Mononuclear cell (primary cell): ENCODE measurements around the gene PLEKHH3. TPM values are rescaled to one million over a fixed set of nuclear protein-coding genes. Genes with fewer than 3 reads are reported as not detected.

ENCODE experiments used
- H3K27me3 ChIP-seq: 2 replicates; pipeline ENCODE4 v1.6.0; 2011; ENCODE audit warnings: low read length, control low read depth; ENCODE audit not compliant: insufficient read depth
- H3K4me1 ChIP-seq: 2 replicates; pipeline ENCODE4 v1.5.1; 2011; ENCODE audit warnings: mild to moderate bottlenecking, low read length, control low read depth; ENCODE audit not compliant: insufficient read depth
- H3K4me3 ChIP-seq: 2 replicates; pipeline ENCODE4 v1.5.1; 2011; ENCODE audit warnings: mild to moderate bottlenecking, low read length, moderate library complexity
- H3K9me3 ChIP-seq: 2 replicates; pipeline ENCODE4 v1.5.1; 2011; ENCODE audit warnings: low read depth, mild to moderate bottlenecking, control low read depth, low read length
- total RNA-seq: library from RNA; depleted of rRNA; stranded (reverse); fragments of >200 nt; gene quantifications from one replicate; pipeline ENCODE4 v1.2.3, GENCODE V29; 2012

Gene PLEKHH3
- total RNA-seq, 1 donor = 0.52 TPM

GRCh38 chr17:42697108-42697811 lies 20.5 kb upstream of the PLEKHH3 start:
- Histone ChIP-seq H3K4me1 (no peaks in the 10 kb centered on the region), H3K27me3 (no peaks in the 10 kb centered on the region), H3K9me3 (no peaks in the 10 kb centered on the region), H3K4me3 (no peak overlapping the region)

GRCh38 chr17:42695500-42695899 lies 18.7 kb upstream of the PLEKHH3 start:
- no peaks in the 10 kb centered on the region for H3K9me3 ChIP-seq

GRCh38 chr17:42694524-42694923 lies 17.7 kb upstream of the PLEKHH3 start:
- Histone ChIP-seq H3K27me3 (no peaks in the 10 kb centered on the region), H3K4me3 (no peak overlapping the region), H3K9me3 (no peaks in the 10 kb centered on the region), H3K4me1 (no peaks in the 10 kb centered on the region)

More at GRCh38 chr17:42695500-42695899, 18.7 kb upstream of the PLEKHH3 start:
- Histone ChIP-seq H3K4me1 (no peaks in the 10 kb centered on the region), H3K4me3 (no peak overlapping the region), H3K27me3 (no peaks in the 10 kb centered on the region)

- Histone ChIP-seq H3K27me3 (no peaks in the 10 kb centered on the region), H3K9me3 (no peaks in the 10 kb centered on the region), H3K4me1 (no peaks in the 10 kb centered on the region), H3K4me3 (no peak overlapping the region)
These were observed 15.7 kb upstream of the PLEKHH3 start for GRCh38 chr17:42692489-42692888.

GRCh38 chr17:42691021-42691545 lies 14.3 kb upstream of the PLEKHH3 start:
- Histone ChIP-seq H3K4me3 (no peak overlapping the region), H3K27me3 (no peaks in the 10 kb centered on the region), H3K4me1 (no peaks in the 10 kb centered on the region), H3K9me3 (no peaks in the 10 kb centered on the region)

- Histone ChIP-seq H3K4me3 (no peak overlapping the region), H3K9me3 (no peaks in the 10 kb centered on the region), H3K4me1 (no peaks in the 10 kb centered on the region), H3K27me3 (no peaks in the 10 kb centered on the region)
These were observed 13.8 kb upstream of the PLEKHH3 start for GRCh38 chr17:42690596-42690995.

GRCh38 chr17:42687707-42688320 lies 11.0 kb upstream of the PLEKHH3 start:
- peaks cover 11% of the 10 kb centered on the region for H3K27me3 ChIP-seq
- no peaks in the 10 kb centered on the region for H3K9me3 ChIP-seq
- peaks cover 6% of the 10 kb centered on the region for H3K4me1 ChIP-seq
- no peak overlapping the region for H3K4me3 ChIP-seq

- no peaks in the 10 kb centered on the region for H3K9me3 ChIP-seq
These were observed 9.8 kb upstream of the PLEKHH3 start for GRCh38 chr17:42686520-42687128.

GRCh38 chr17:42685831-42686230 lies 9.0 kb upstream of the PLEKHH3 start:
- peaks cover 23% of the 10 kb centered on the region for H3K4me1 ChIP-seq
- no peak overlapping the region for H3K4me3 ChIP-seq
- H3K27me3 ChIP-seq = peaks cover 28% of the 10 kb centered on the region
- no peaks in the 10 kb centered on the region for H3K9me3 ChIP-seq

More at GRCh38 chr17:42686520-42687128, 9.8 kb upstream of the PLEKHH3 start:
- Histone ChIP-seq H3K4me3 (no peak overlapping the region), H3K27me3 (peaks cover 23% of the 10 kb centered on the region), H3K4me1 (peaks cover 18% of the 10 kb centered on the region)

- Histone ChIP-seq H3K27me3 (peaks cover 28% of the 10 kb centered on the region), H3K9me3 (no peaks in the 10 kb centered on the region), H3K4me1 (peaks cover 29% of the 10 kb centered on the region)
These were observed 8.2 kb upstream of the PLEKHH3 start for GRCh38 chr17:42684929-42685556.

GRCh38 chr17:42683407-42684034 lies 6.7 kb upstream of the PLEKHH3 start:
- H3K4me3 ChIP-seq = no peak overlapping the region
- peaks cover 28% of the 10 kb centered on the region for H3K27me3 ChIP-seq

More at GRCh38 chr17:42684929-42685556, 8.2 kb upstream of the PLEKHH3 start:
- H3K4me3 ChIP-seq = no peak overlapping the region

GRCh38 chr17:42682722-42683403 lies 6.1 kb upstream of the PLEKHH3 start:
- no peaks in the 10 kb centered on the region for H3K9me3 ChIP-seq
- H3K4me1 ChIP-seq = peaks cover 47% of the 10 kb centered on the region
- H3K4me3 ChIP-seq = no peak overlapping the region
- H3K27me3 ChIP-seq = peaks cover 28% of the 10 kb centered on the region

More at GRCh38 chr17:42683407-42684034, 6.7 kb upstream of the PLEKHH3 start:
- Histone ChIP-seq H3K4me1 (peaks cover 43% of the 10 kb centered on the region), H3K9me3 (no peaks in the 10 kb centered on the region)

GRCh38 chr17:42681976-42682721 lies 5.4 kb upstream of the PLEKHH3 start, which contains the start of gene CNTNAP1:
Gene CNTNAP1 (plus strand): TSS chr17:42682531. CDS start chr17:42682830, 299 bp downstream.
- Histone ChIP-seq H3K9me3 (no peaks in the 10 kb centered on the region), H3K4me1 (peaks cover 55% of the 10 kb centered on the region), H3K27me3 (peaks cover 28% of the 10 kb centered on the region), H3K4me3 (no peak within 1 kb of the TSS)
